GM06990 (cell line): ENCODE measurements around the gene SMC4.
"Not testable (repeated sequence)": the region's sequence is repeated elsewhere in the genome, so short reads cannot be mapped to it uniquely, and the experiment has no call there.

Source experiments
- DNase-seq: peaks from one replicate; pipeline ENCODE4 v3.0.0-alpha.2; 2011; ENCODE audit not compliant: insufficient read length; ENCODE audit errors: extremely low read depth
- H3K27me3 ChIP-seq: replicated peaks from 2 replicates; pipeline ENCODE4 v1.6.0; 2011; ENCODE audit warnings: low read length; ENCODE audit not compliant: control insufficient read depth, insufficient read depth
- H3K36me3 ChIP-seq: 2 replicates; pipeline ENCODE4 v1.5.1; 2011; ENCODE audit warnings: low read length; ENCODE audit not compliant: control insufficient read depth, insufficient read depth
- H3K4me3 ChIP-seq: replicated peaks from 2 replicates; pipeline ENCODE4 v1.5.1; 2011; ENCODE audit warnings: low read depth, mild to moderate bottlenecking, control low read depth, low read length
- CTCF ChIP-seq: IDR thresholded peaks from 2 replicates; pipeline ENCODE4 v1.5.1; 2011; ENCODE audit warnings: low read length, control low read depth, mild to moderate bottlenecking, inconsistent platforms; ENCODE audit not compliant: insufficient read depth, poor library complexity, severe bottlenecking

SMC4 gene

GRCh38 chr3:160449636-160450598 is 50.5 kb downstream of the SMC4 start, which contains the start of gene TRIM59:
TSS of gene TRIM59 (minus strand) at chr3:160449786. CDS start at chr3:160439183, 10,603 bp downstream.
- H3K36me3 ChIP-seq: peaks cover 3% of the 10 kb centered on the region
- peak within 1 kb of the TSS; percentile 94 for H3K4me3 ChIP-seq
- no peak for TF ChIP-seq CTCF
- no peaks in the 10 kb centered on the region for H3K27me3 ChIP-seq
- DNase-seq: peak; percentile 99

GRCh38 chr3:160450846-160451245 is 51.4 kb downstream of the SMC4 start:
- no peak for DNase-seq
- Histone ChIP-seq H3K27me3 (no peaks in the 10 kb centered on the region), H3K36me3 (peaks cover 3% of the 10 kb centered on the region), H3K4me3 (peak overlapping the region; percentile 94)
- TF ChIP-seq CTCF: no peak

GRCh38 chr3:160451602-160452001 is 52.2 kb downstream of the SMC4 start:
- no peaks in the 10 kb centered on the region for H3K27me3 ChIP-seq
- peaks cover under 1% of the 10 kb centered on the region for H3K36me3 ChIP-seq
- no peak for DNase-seq
- no peak overlapping the region for H3K4me3 ChIP-seq
- TF ChIP-seq CTCF: no peak

- not testable (repeated sequence) for DNase-seq, H3K4me3 ChIP-seq, H3K36me3 ChIP-seq, H3K27me3 ChIP-seq
Measured at GRCh38 chr3:160452251-160452650, 52.8 kb downstream of the SMC4 start.

GRCh38 chr3:160454995-160455394 is 55.5 kb downstream of the SMC4 start:
- Histone ChIP-seq H3K27me3 (no peaks in the 10 kb centered on the region), H3K36me3 (no peaks in the 10 kb centered on the region), H3K4me3 (no peak overlapping the region)
- no peak for TF ChIP-seq CTCF
- no peak for DNase-seq

- DNase-seq: no peak
- H3K4me3 ChIP-seq: no peak overlapping the region
- TF ChIP-seq CTCF: no peak
- no peaks in the 10 kb centered on the region for H3K27me3 ChIP-seq
- H3K36me3 ChIP-seq: no peaks in the 10 kb centered on the region
Measured at GRCh38 chr3:160455846-160456245, 56.4 kb downstream of the SMC4 start.
